IMR-90 (cell line): ENCODE results near the gene ARHGAP19. TPM values are rescaled to one million over a fixed set of nuclear protein-coding genes. Genes with fewer than 3 reads are reported as not detected.

Source experiments
- ATAC-seq: fragments of 200-7000 bp; cut with Tn5 transposase; 2 replicates; pipeline ENCODE4 v1.9.1; 2020; ENCODE audit warnings: low read depth, mild to moderate bottlenecking, moderate library complexity
- BruUV-seq: library from RNA; stranded (reverse); fragments of 400-500 nt; replicated peaks from 2 replicates; lab custom pipeline; 2021; lab: Mats Ljungman, UMichigan
- CTCF ChIA-PET: fragments of 300-600 bp; formaldehyde crosslinking; extraction: SDS; loops from one replicate; lab custom pipeline; 2021; ENCODE audit warnings: antibody characterized with exemption; lab: Yijun Ruan, JAX
- POLR2A ChIA-PET: fragments of 300-600 bp; sonication (Branson Sonifier 250); formaldehyde crosslinking; loops from one replicate; lab custom pipeline; 2022; ENCODE audit warnings: antibody characterized with exemption; ENCODE audit not compliant: unreplicated experiment; lab: Charles Lee
- DNase-seq: peaks from one replicate; pipeline ENCODE4 v3.0.0; 2013
- H2AFZ ChIP-seq: replicated peaks from 2 replicates; pipeline ENCODE3; 2013; ENCODE audit warnings: low read length, mild to moderate bottlenecking; ENCODE audit not compliant: poor library complexity
- H2AK5ac ChIP-seq: 2 replicates; pipeline ENCODE4 v1.6.1; 2013; ENCODE audit warnings: low read depth, low read length, inconsistent platforms
- H2AK9ac ChIP-seq: replicated peaks from 2 replicates; pipeline ENCODE3; 2013; ENCODE audit warnings: mild to moderate bottlenecking, low read depth, low read length, moderate library complexity; ENCODE audit not compliant: poor library complexity
- H2BK120ac ChIP-seq: 2 replicates; pipeline ENCODE4 v1.6.1; 2013; ENCODE audit warnings: low read depth, low read length, inconsistent platforms
- H2BK15ac ChIP-seq: 3 replicates; pipeline ENCODE4 v1.6.1; 2013; ENCODE audit warnings: low read depth, low read length, inconsistent platforms
- H2BK20ac ChIP-seq: 2 replicates; pipeline ENCODE4 v1.6.1; 2013; ENCODE audit warnings: low read depth, mild to moderate bottlenecking, inconsistent platforms, low read length, moderate library complexity
- H2BK5ac ChIP-seq: 2 replicates; pipeline ENCODE4 v1.6.1; 2013; ENCODE audit warnings: mild to moderate bottlenecking, low read depth, low read length, inconsistent platforms; ENCODE audit not compliant: poor library complexity, severe bottlenecking
- H3K14ac ChIP-seq: replicated peaks from 2 replicates; pipeline ENCODE4 v1.6.1; 2013; ENCODE audit warnings: low read depth, low read length, inconsistent platforms
- H3K18ac ChIP-seq: 2 replicates; pipeline ENCODE4 v1.6.1; 2013; ENCODE audit warnings: low read depth, low read length, control low read depth
- H3K23ac ChIP-seq: 2 replicates; pipeline ENCODE4 v1.6.1; 2013; ENCODE audit warnings: low read depth, low read length, inconsistent platforms
- H3K27ac ChIP-seq: 2 replicates; pipeline ENCODE4 v1.5.1; 2013; ENCODE audit warnings: mild to moderate bottlenecking, control low read depth, low read length; ENCODE audit not compliant: insufficient read depth
- H3K27me3 ChIP-seq: 2 replicates; pipeline ENCODE4 v1.6.1; 2013; ENCODE audit warnings: low read length; ENCODE audit not compliant: control insufficient read depth, insufficient read depth
- H3K36me3 ChIP-seq: 2 replicates; pipeline ENCODE4 v1.6.1; 2013; ENCODE audit warnings: low read length, mixed read lengths; ENCODE audit not compliant: control insufficient read depth, insufficient read depth
- H3K4ac ChIP-seq: 2 replicates; pipeline ENCODE4 v1.6.1; 2013; ENCODE audit warnings: low read depth, low read length, inconsistent platforms
- H3K4me1 ChIP-seq: 2 replicates; pipeline ENCODE4 v1.6.1; 2013; ENCODE audit warnings: low read length, mixed read lengths; ENCODE audit not compliant: control insufficient read depth, insufficient read depth
- H3K4me2 ChIP-seq: 2 replicates; pipeline ENCODE4 v1.6.1; 2013; ENCODE audit warnings: low read depth, mild to moderate bottlenecking, control low read depth, low read length, moderate library complexity
- H3K4me3 ChIP-seq: 2 replicates; pipeline ENCODE4 v1.5.1; 2013; ENCODE audit warnings: low read depth, mild to moderate bottlenecking, control low read depth, low read length, moderate library complexity; ENCODE audit not compliant: insufficient read depth
- H3K56ac ChIP-seq: 2 replicates; pipeline ENCODE4 v1.6.1; 2013; ENCODE audit warnings: low read length, inconsistent platforms; ENCODE audit not compliant: insufficient read depth; ENCODE audit errors: extremely low read depth
- H3K79me1 ChIP-seq, 2 experiments: 2 replicates each; pipeline ENCODE4 v1.6.1; 2013; ENCODE audit warnings: low read length in 2 of 2, inconsistent platforms in 1 of 2, low read depth in 1 of 2
- H3K9ac ChIP-seq: 2 replicates; pipeline ENCODE4 v1.6.1; 2013; ENCODE audit warnings: low read depth, low read length, control low read depth
- H3K9me1 ChIP-seq: 2 replicates; pipeline ENCODE4 v1.6.1; 2013; ENCODE audit warnings: low read length, inconsistent platforms; ENCODE audit not compliant: insufficient read depth
- H3K9me3 ChIP-seq: 2 replicates; pipeline ENCODE4 v1.6.1; 2013; ENCODE audit warnings: low read length; ENCODE audit not compliant: control insufficient read depth, insufficient read depth
- H4K20me1 ChIP-seq: 2 replicates; pipeline ENCODE4 v1.6.1; 2013; ENCODE audit warnings: low read length, inconsistent platforms; ENCODE audit not compliant: insufficient read depth
- H4K5ac ChIP-seq: 2 replicates; pipeline ENCODE4 v1.6.1; 2013; ENCODE audit warnings: mild to moderate bottlenecking, low read depth, low read length, control low read depth
- H4K8ac ChIP-seq, 2 experiments: 2 replicates each; pipeline ENCODE4 v1.6.1; 2013; ENCODE audit warnings: low read depth in 2 of 2, low read length in 2 of 2, control low read depth in 1 of 2, inconsistent platforms in 1 of 2
- H4K91ac ChIP-seq: 2 replicates; pipeline ENCODE4 v1.6.1; 2013; ENCODE audit warnings: low read depth, low read length, inconsistent platforms; ENCODE audit not compliant: insufficient read depth
- BHLHE40 ChIP-seq: fragments of 150-350 bp; IDR thresholded peaks from 2 replicates; pipeline ENCODE4 v1.6.1; 2016; ENCODE audit warnings: mild to moderate bottlenecking, low read depth, low read length
- CEBPB ChIP-seq: IDR thresholded peaks from 2 replicates; pipeline ENCODE4 v1.6.1; 2012; ENCODE audit warnings: low read depth, low read length, improper control_type of control experiment
- CHD1 ChIP-seq: IDR thresholded peaks from 2 replicates; pipeline ENCODE4 v1.6.1; 2012; ENCODE audit warnings: low read depth, low read length, improper control_type of control experiment
- CTCF ChIP-seq: conservative IDR thresholded peaks from 2 replicates; pipeline ENCODE4 v1.5.1; 2012; ENCODE audit warnings: mild to moderate bottlenecking, low read depth, low read length, improper control_type of control experiment
- ELK1 ChIP-seq: fragments of 150-350 bp; IDR thresholded peaks from 2 replicates; pipeline ENCODE4 v1.6.1; 2016; ENCODE audit warnings: low read depth, mild to moderate bottlenecking, low read length, moderate library complexity, borderline replicate concordance
- FOS ChIP-seq: fragments of 150-350 bp; IDR thresholded peaks from 2 replicates; pipeline ENCODE4 v1.6.1; 2016; ENCODE audit warnings: low read depth, low read length
- MAFK ChIP-seq: IDR thresholded peaks from 2 replicates; pipeline ENCODE4 v1.6.1; 2012; ENCODE audit warnings: low read depth, low read length, improper control_type of control experiment
- MAZ ChIP-seq: IDR thresholded peaks from 2 replicates; pipeline ENCODE4 v1.6.1; 2012; ENCODE audit warnings: low read depth, mild to moderate bottlenecking, low read length, improper control_type of control experiment, moderate library complexity, borderline replicate concordance
- MXI1 ChIP-seq: IDR thresholded peaks from 2 replicates; pipeline ENCODE4 v1.6.1; 2012; ENCODE audit warnings: low read depth, mild to moderate bottlenecking, low read length, moderate library complexity, borderline replicate concordance
- NFE2L2 ChIP-seq: fragments of 150-350 bp; IDR thresholded peaks from 2 replicates; pipeline ENCODE4 v1.6.1; 2016; ENCODE audit warnings: low read depth, mild to moderate bottlenecking, low read length
- POLR2A ChIP-seq: IDR thresholded peaks from 2 replicates; pipeline ENCODE4 v1.6.1; 2012; ENCODE audit warnings: mild to moderate bottlenecking, low read depth, low read length
- RAD21 ChIP-seq: IDR thresholded peaks from 2 replicates; pipeline ENCODE4 v1.6.1; 2012; ENCODE audit warnings: low read length, improper control_type of control experiment
- RCOR1 ChIP-seq: IDR thresholded peaks from 2 replicates; pipeline ENCODE4 v1.6.1; 2012; ENCODE audit warnings: mild to moderate bottlenecking, low read length, improper control_type of control experiment; ENCODE audit not compliant: insufficient replicate concordance
- RFX5 ChIP-seq: IDR thresholded peaks from 2 replicates; pipeline ENCODE4 v1.8.0; 2012; ENCODE audit warnings: low read depth, mild to moderate bottlenecking, low read length, moderate library complexity
- SMC3 ChIP-seq: fragments of 150-350 bp; IDR thresholded peaks from 2 replicates; pipeline ENCODE4 v1.6.1; 2016; ENCODE audit warnings: low read depth, mild to moderate bottlenecking, antibody characterized with exemption, low read length, moderate library complexity
- USF2 ChIP-seq: fragments of 150-350 bp; IDR thresholded peaks from 2 replicates; pipeline ENCODE4 v1.6.1; 2017; ENCODE audit warnings: mild to moderate bottlenecking, antibody characterized with exemption, low read length, low read depth
- WGBS, 2 experiments: methylation state at CpG; one replicate each; pipeline versions ENCODE4 v1.1.5 to v1.1.7; 2013; ENCODE audit warnings: missing lambda C conversion rate in 2 of 2; ENCODE audit not compliant: insufficient read length in 1 of 2; ENCODE audit errors: extremely low coverage in 2 of 2; 5-methylcytosine and 5-hydroxymethylcytosine counted together
- dilution Hi-C: fragments of 300-500 bp; cut with HindIII; formaldehyde crosslinking; loops from one replicate; pipeline ENCODE4 v1.14.3; 2018; ENCODE audit warnings: low sequenced_read_pairs; ENCODE audit not compliant: unreplicated experiment
- in situ Hi-C: fragments of 300-500 bp; cut with MboI; formaldehyde crosslinking; loops from 3 replicates; pipeline ENCODE4 v1.14.3; 2019; ENCODE audit warnings: low sequenced_read_pairs, inconsistent platforms, mixed read lengths
- intact Hi-C: fragments of 100-400 bp; cut with micrococcal nuclease; formaldehyde crosslinking; loops from 2 replicates; pipeline ENCODE4 v1.10.0; 2022
- polyA plus RNA-seq, 3 experiments: library from polyadenylated mRNA; depleted of rRNA; stranded (reverse); fragments of >200 nt; gene quantifications; 2 replicates each; pipeline ENCODE4 v1.2.3, GENCODE V29; 2012; ENCODE audit warnings: low replicate concordance in 1 of 3
- total RNA-seq: library from RNA; depleted of rRNA; stranded (reverse); fragments of >200 nt; gene quantifications from 2 replicates; pipeline ENCODE4 v1.2.3, GENCODE V29; 2012

The ARHGAP19 gene
- total and polyA plus RNA-seq, 2 of the 4 experiments (the other 2 are of a cell fraction) = 6.3 to 7.0 TPM

- Histone ChIP-seq H3K27ac (no peak overlapping the region), H3K4me3 (no peak overlapping the region), H3K36me3 (peaks cover 3% of the 10 kb centered on the region; the same call in 1 of the 2 replicates), H3K4me2 (no peak overlapping the region), H3K4me1 (peaks cover 8% of the 10 kb centered on the region), H4K8ac (no peak overlapping the region), H3K18ac (no peak overlapping the region), H2AFZ (no peak overlapping the region), H4K20me1 (no peaks in the 10 kb centered on the region), H3K9me1 (peaks cover 4% of the 10 kb centered on the region; the same call in 1 of the 2 replicates), H2AK9ac (no peak overlapping the region), H2BK120ac (no peak overlapping the region), H2BK5ac (no peak overlapping the region), H3K9ac (no peak overlapping the region), H3K79me1 (no peaks in the 10 kb centered on the region; a peak in 1 of 4 replicates), H2BK15ac (no peak overlapping the region), H4K91ac (no peak overlapping the region), H3K9me3 (no peaks in the 10 kb centered on the region), H3K4ac (no peak overlapping the region), H3K23ac (no peak overlapping the region), H2BK20ac (no peak overlapping the region), H4K5ac (no peak overlapping the region), H2AK5ac (no peak overlapping the region), H3K14ac (no peak overlapping the region), H3K56ac (no peak overlapping the region), H3K27me3 (no peaks in the 10 kb centered on the region)
- no CpG with 5 or more reads among the region's 6 CpGs for WGBS, 2 experiments
- dilution Hi-C loops (no loop called here), intact Hi-C loops (no loop called here), in situ Hi-C loops (no loop called here)
- DNase-seq (no peak), ATAC-seq (no peak)
- ChIA-PET POLR2A (no interaction called here), CTCF (no interaction called here)
- TF ChIP-seq BHLHE40 (no peak), FOS (no peak), CHD1 (no peak), MAZ (no peak), ELK1 (no peak), SMC3 (no peak), USF2 (no peak), POLR2A (no peak), RCOR1 (no peak), RAD21 (no peak), MXI1 (no peak), CEBPB (no peak), NFE2L2 (no peak), CTCF (no peak), RFX5 (no peak), MAFK (no peak)
- BruUV-seq = no TSS peak
Measured at GRCh38 chr10:97222326-97222961, 70.0 kb downstream of the ARHGAP19 start.
